AG10803 (cell line): ENCODE results near the gene CAMKK2.

Source experiments
- DNase-seq: peaks from one replicate; pipeline ENCODE4 v3.0.0; 2010; ENCODE audit warnings: low read depth
- H3K4me3 ChIP-seq: 2 replicates; pipeline ENCODE4 v1.5.1; 2011; ENCODE audit warnings: mild to moderate bottlenecking, low read length, control low read depth
- TF ChIP-seq, protein P1 (sequence below): conservative IDR thresholded peaks from 2 replicates; pipeline ENCODE4 v1.5.1; 2011; ENCODE audit warnings: mild to moderate bottlenecking, low read length, control low read depth, inconsistent platforms

Gene CAMKK2

DNA sequence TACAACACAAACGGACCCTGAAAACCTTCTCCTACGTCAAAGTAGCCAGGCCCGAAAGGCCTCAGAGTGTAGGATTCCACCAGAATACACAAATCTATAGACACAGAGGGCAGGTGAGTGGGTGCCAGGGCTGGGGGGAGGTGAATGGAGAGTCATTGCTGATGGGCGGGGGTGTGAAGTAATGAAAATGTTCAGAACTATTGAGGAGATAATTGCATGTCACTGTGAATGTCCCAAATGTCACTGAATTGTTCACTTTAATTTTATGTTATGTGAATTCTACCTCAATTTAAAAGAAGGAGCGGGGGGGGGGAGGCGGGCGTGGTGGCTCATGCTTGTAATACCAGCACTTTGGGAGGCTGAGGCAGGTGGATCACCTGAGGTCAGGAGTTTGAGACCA lies 50.6 kb downstream of the CAMKK2 start:
- no peak overlapping the region for H3K4me3 ChIP-seq
- TF ChIP-seq, protein P1, sequence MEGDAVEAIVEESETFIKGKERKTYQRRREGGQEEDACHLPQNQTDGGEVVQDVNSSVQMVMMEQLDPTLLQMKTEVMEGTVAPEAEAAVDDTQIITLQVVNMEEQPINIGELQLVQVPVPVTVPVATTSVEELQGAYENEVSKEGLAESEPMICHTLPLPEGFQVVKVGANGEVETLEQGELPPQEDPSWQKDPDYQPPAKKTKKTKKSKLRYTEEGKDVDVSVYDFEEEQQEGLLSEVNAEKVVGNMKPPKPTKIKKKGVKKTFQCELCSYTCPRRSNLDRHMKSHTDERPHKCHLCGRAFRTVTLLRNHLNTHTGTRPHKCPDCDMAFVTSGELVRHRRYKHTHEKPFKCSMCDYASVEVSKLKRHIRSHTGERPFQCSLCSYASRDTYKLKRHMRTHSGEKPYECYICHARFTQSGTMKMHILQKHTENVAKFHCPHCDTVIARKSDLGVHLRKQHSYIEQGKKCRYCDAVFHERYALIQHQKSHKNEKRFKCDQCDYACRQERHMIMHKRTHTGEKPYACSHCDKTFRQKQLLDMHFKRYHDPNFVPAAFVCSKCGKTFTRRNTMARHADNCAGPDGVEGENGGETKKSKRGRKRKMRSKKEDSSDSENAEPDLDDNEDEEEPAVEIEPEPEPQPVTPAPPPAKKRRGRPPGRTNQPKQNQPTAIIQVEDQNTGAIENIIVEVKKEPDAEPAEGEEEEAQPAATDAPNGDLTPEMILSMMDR, result no peak
- DNase-seq, result no peak

DNA sequence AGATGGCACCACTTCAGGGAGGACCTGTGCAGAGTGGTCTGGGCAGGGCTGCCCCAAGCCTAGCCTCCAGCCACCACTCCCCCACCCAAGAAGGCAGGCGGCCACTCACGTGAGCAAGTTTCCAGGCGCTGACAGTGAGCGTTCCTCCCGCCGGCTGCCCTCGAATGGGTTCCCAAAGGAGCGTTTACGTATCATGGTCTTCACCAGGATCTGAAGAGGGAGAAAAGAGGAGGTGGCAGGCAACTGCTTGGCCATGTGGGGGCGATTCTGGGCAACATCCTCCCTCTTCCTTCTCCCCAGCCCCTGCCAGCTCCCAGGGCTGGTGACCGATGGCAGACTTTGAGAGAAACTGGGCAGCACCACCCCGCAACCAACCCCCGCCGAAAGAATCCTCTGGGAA lies 51.5 kb downstream of the CAMKK2 start:
- no peak for DNase-seq
- H3K4me3 ChIP-seq, result no peak overlapping the region
- TF ChIP-seq, protein P1, result no peak

DNA sequence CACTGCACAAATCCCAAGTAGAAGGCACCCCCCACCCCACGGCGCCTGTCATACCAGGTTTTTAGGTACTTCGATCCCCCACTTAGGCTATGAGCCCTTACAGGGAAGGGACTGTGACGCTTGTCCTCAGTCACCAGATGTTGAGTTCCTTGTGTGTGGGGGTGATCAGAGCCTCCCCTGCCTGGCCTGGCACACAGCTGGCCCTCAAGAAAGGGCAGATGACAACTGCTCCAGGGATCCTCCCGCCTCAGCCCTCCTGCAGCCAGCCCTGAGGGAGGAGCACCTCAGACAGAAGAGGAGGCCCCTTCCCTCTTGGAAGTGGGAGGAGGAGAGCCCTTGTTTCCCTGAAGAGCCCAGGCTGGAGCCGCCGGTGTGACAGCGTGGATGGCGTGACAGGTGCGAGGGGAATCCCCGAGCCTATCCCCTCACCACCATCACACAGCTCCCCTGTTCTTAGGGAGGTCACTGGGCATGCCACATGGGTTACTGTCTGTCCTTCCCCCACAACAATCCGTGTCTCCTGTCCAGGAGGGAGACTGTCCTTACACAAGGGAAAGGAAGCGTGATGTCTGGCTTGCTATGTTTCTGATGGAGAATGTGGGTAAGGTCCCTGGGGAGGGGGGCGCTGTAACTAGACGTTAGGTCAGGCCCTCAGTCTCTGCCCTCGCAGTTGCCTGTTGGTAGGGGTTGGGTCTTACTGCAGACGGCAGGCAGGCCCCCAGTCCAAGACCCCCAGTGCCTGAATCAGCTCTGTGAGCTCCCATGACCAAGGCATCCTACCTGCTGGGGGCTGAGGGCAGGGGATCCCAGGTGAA lies 55.1 kb downstream of the CAMKK2 start:
- DNase-seq, result peak; percentile 7
- TF ChIP-seq, protein P1, result no peak
- H3K4me3 ChIP-seq, result no peak overlapping the region

DNA sequence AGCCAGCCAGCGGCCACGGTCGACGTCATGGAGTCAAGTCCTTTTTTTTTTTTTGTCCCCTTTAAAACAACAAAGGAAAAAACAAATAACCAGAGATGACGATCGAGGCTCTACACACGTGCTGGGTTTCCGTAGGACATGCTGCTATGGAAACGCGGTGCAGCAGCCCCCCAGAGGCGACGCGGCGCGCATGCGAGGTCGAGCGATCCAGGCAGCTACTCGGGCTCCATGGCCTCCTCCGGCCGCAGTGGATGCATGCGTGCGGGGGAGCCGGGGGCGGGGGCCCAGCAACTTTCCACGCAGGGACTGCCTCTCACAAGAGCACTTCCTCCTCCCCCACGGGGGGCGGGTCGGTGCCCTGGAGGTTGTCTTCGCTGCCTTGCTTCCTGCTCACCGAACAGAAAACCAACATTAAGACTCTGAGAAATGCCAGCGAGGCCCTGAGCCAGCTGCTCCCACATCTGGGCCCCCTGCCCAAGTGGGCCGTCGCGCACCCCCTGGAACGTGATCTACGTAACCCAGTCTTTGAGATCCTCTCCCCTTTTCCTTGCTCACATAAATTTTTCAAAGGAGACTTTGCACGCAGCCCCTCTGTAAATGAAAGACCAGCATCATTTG lies 55.9 kb downstream of the CAMKK2 start:
- DNase-seq, result peak; percentile 45
- H3K4me3 ChIP-seq, result 0 out of 2 replicates have a peak overlapping the region, but pooled peaks have one; percentile 7
- TF ChIP-seq, protein P1, result no peak

DNA sequence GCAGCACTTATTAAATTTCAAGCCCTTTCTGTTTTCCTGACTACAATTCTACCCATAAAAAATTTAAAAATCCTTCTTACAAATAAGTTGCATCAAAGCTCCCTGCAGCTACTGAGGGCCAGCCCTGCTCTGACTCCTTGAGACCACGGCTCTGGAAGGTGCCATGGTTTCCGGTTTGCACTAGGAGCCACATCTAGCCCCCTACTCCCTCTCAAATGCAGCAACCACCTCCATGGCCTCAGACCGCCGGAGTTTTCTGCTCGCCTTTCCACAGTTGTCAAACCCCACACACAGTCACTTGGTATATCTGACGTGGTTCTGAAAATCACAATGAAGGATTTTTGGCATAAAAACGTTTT lies 56.5 kb downstream of the CAMKK2 start:
- DNase-seq, result no peak
- no peak overlapping the region for H3K4me3 ChIP-seq
- TF ChIP-seq, protein P1, result no peak

DNA sequence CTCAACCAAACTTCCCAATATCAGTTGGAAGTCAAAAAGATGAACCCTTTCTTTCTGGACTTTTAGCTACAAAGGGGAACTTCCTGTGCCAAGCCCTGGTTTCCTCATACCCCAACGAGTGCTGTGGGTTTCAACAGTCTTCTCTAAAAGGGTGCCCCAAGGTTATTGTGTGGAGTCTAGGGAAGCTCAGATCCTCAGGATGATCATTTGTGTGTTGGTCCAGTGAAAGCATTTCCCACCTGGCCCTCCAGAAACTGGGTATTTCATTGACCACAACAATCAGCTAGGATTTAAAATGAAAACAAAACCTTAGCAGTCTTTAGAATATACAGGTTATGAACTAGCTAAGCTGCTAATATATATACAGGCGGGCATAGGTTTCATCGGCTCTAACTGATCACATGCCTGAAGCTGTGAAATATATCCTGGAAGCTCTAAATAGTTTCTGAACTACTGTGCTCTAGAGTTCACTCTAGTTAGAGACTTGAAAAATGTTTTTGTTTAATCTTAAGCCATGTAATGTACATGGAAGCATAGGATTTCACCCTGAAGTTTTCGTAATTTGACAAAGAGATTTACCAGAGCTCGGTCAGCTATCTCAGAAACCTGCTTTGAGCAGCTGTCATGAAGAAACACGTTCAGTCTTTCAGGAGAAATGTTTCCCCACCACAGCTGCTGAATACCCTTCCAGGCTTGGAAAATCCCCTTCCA lies 57.0 kb downstream of the CAMKK2 start:
- H3K4me3 ChIP-seq, result no peak overlapping the region
- TF ChIP-seq, protein P1, result no peak
- DNase-seq, result no peak
